Fibroblast of villous mesenchyme (primary cell): ENCODE data around the gene UGT1A3. TPM values are rescaled to one million over a fixed set of nuclear protein-coding genes. Genes with fewer than 3 reads are reported as not detected.

ENCODE experiments used
- DNase-seq: peaks from one replicate; pipeline ENCODE4 v3.0.0-alpha.2; 2010; ENCODE audit warnings: low read depth
- H3K4me3 ChIP-seq: 2 replicates; pipeline ENCODE4 v1.5.1; 2011; ENCODE audit warnings: low read depth, mild to moderate bottlenecking, low read length
- total RNA-seq: library from RNA; depleted of rRNA; stranded (reverse); fragments of >200 nt; gene quantifications from 2 replicates; pipeline ENCODE4 v1.2.3, GENCODE V29; 2012
- TF ChIP-seq, protein P1 (sequence below): IDR thresholded peaks from 2 replicates; pipeline ENCODE4 v1.5.1; 2012; ENCODE audit warnings: low read depth, mild to moderate bottlenecking, low read length; ENCODE audit not compliant: insufficient read depth

The UGT1A3 gene
- total RNA-seq, 1 donor: not detected

DNA sequence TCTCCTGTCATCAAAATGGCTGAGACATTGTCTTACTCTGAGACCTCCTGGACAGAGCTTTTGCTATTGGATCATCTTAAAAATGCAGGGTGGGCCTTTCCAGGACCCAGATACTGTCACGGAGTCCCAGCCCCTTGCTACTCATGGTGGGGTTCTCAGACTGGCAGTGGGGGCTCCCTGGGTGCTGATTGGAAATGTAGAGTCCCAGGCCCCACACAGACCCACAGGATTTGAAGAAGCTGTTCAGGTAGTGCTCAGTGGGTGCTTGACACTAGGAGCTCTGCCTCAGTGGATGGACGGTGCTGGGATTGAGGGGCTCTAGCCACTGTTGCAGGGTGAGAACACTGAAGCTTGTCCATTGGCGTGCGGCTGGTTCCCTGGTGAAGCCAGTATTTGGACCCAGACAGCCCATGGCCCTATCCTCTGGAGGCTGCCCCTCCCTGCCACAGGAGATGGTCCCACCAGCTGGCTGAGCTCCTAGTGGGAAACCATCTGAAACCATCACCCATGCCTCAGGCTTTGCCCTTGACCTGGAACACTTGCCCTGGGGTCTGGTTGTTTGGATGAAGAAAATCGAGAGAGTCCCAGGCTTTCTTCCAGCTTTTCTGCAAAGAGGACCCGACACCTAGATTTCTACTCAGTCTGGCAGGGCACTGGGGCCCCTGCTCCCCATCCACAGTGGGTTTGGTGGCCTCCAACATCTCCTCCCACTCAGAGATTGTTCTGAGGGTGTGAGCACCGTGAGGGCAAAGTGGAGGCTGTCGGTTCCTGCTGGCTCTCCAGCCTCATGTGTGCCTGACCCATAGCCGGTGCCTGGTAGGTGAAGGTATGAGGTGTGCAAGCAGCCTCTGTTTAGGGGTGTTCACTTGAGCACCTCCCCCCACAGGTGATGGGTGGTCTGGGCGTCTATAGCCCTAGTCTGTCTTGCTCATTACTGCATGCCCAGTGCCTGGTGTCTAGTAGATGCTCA is 79.4 kb downstream of the UGT1A3 start:
- no peak overlapping the region for H3K4me3 ChIP-seq
- no peak for DNase-seq
- TF ChIP-seq, protein P1, sequence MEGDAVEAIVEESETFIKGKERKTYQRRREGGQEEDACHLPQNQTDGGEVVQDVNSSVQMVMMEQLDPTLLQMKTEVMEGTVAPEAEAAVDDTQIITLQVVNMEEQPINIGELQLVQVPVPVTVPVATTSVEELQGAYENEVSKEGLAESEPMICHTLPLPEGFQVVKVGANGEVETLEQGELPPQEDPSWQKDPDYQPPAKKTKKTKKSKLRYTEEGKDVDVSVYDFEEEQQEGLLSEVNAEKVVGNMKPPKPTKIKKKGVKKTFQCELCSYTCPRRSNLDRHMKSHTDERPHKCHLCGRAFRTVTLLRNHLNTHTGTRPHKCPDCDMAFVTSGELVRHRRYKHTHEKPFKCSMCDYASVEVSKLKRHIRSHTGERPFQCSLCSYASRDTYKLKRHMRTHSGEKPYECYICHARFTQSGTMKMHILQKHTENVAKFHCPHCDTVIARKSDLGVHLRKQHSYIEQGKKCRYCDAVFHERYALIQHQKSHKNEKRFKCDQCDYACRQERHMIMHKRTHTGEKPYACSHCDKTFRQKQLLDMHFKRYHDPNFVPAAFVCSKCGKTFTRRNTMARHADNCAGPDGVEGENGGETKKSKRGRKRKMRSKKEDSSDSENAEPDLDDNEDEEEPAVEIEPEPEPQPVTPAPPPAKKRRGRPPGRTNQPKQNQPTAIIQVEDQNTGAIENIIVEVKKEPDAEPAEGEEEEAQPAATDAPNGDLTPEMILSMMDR: no peak

DNA sequence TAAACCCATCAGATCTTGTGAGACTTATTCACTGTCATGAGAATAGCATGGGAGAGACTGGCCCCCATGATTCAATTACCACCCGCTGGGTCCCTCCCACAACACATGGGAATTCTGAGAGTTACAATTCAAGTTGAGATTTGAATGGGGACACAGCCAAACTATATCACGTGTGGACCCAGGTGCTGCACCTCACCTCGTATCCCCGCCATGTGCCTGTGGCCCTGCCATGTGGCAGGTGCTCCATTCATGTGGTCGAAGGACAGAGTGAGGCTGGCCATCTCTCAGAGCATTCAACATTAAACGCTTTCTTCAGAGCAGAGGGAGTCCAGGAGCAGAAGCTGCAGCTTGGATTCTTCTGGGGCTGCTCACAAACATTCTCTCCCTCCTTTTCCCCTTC is 81.5 kb downstream of the UGT1A3 start:
- DNase-seq: no peak
- TF ChIP-seq, protein P1: no peak
- no peak overlapping the region for H3K4me3 ChIP-seq

DNA sequence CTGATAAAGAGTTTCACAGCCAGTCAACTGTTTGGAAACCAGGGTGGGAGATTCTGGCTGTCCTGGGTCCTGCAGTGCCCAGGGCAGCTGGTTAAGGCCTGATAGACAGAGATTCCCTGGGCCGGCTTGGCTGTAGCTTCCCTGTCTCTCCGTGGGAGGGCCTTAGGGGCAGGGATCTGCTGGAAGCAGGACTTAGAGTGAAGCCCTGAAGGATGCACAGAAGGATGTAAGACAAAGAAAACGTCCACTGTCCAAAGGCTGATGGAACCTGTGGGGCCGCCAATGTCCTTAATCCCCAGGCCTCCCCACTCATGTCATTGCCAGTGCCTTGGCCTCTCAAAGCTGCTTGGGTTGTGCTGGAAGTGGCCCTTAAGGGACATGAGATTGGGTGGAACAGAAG is 82.2 kb downstream of the UGT1A3 start:
- no peak overlapping the region for H3K4me3 ChIP-seq
- TF ChIP-seq, protein P1: no peak
- DNase-seq: no peak

GRCh38 chr2:233811732-233812131 is 82.9 kb downstream of the UGT1A3 start:
- H3K4me3 ChIP-seq: no peak overlapping the region
- TF ChIP-seq, protein P1: no peak
- DNase-seq: no peak

GRCh38 chr2:233813236-233814055 is 84.6 kb downstream of the UGT1A3 start:
- no peak overlapping the region for H3K4me3 ChIP-seq
- DNase-seq: no peak
- TF ChIP-seq, protein P1: no peak

GRCh38 chr2:233814056-233814835 is 85.4 kb downstream of the UGT1A3 start:
- TF ChIP-seq, protein P1: no peak
- no peak overlapping the region for H3K4me3 ChIP-seq
- DNase-seq: no peak
